Measurements from ENCODE around the gene RIN3. TPM values are rescaled to one million over a fixed set of nuclear protein-coding genes. Genes with fewer than 3 reads are reported as not detected.

RIN3 gene
- total RNA-seq, 1 donor from 2014 or later: 70.6 TPM

DNA sequence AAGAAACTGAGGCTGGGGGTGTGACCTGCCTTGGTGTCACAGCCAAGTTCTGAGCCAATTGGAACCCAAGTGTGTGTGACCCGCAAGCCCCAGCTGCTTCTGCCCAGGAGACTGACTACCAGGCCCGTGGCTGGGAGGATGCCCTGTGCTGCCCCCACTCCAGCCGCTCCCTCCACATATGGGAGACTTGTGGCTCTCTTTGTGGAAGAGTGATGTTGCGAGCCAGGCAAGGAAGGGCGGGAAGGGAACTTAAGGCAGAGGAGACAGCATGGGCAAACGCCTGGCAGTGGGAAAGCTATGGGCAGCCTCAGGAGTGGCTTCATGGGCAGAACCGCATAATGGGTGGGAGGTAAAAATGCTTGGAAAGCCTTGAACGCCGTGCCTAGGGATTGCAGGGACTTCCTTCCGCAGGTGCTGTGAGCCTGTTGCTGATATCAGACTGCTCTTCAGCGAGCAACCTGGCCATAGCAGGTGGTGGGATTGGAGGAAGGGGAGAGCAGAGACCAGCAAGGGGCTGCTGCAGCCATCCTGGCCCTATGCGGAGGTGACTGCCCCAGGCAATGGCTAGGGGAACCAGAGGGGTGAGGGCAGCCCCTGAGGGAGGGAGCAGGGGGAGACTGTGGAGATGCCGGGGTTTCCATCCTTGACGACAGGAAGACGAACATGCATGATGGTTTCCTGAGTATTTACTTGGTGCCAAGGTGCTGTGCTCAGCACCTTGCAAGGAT lies 119.1 kb downstream of the RIN3 start:
- no peaks in the 10 kb centered on the region for H3K27me3 ChIP-seq (ENCODE audit: low read depth)
- no peaks in the 10 kb centered on the region for H3K36me3 ChIP-seq
- TF ChIP-seq, protein P1, sequence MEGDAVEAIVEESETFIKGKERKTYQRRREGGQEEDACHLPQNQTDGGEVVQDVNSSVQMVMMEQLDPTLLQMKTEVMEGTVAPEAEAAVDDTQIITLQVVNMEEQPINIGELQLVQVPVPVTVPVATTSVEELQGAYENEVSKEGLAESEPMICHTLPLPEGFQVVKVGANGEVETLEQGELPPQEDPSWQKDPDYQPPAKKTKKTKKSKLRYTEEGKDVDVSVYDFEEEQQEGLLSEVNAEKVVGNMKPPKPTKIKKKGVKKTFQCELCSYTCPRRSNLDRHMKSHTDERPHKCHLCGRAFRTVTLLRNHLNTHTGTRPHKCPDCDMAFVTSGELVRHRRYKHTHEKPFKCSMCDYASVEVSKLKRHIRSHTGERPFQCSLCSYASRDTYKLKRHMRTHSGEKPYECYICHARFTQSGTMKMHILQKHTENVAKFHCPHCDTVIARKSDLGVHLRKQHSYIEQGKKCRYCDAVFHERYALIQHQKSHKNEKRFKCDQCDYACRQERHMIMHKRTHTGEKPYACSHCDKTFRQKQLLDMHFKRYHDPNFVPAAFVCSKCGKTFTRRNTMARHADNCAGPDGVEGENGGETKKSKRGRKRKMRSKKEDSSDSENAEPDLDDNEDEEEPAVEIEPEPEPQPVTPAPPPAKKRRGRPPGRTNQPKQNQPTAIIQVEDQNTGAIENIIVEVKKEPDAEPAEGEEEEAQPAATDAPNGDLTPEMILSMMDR (IDR thresholded peaks at IDR 0.05): no peak
- DNase-seq (no peak), ATAC-seq (peak; percentile 15)
- no peak overlapping the region for H3K4me3 ChIP-seq
- intact Hi-C loops (cut with DNase I): no loop called here
- peaks cover 5% of the 10 kb centered on the region for H3K9me3 ChIP-seq
- peaks cover 10% of the 10 kb centered on the region for H3K4me1 ChIP-seq
- H3K27ac ChIP-seq: peak overlapping the region; percentile 36

DNA sequence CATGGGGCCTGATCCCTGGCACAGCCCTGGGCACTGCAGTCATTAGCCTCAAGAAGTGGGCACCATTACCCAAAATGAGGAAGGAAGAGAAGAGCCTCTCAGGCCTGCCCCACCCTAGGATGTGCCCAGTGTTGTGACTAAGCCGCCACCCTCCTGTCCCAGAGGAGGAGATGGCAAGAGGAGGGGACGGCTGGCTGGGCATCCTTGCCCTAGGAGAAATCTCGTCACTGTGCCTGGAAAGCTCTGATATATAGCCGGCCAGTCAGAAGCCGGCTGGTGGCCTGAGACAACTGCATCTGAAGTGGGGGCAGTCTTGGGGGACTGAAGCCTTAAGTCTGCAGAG lies 119.7 kb downstream of the RIN3 start:
- DNase-seq (no peak), ATAC-seq (peak; percentile 69 to 80)
- no peaks in the 10 kb centered on the region for H3K36me3 ChIP-seq
- intact Hi-C loops (cut with DNase I): no loop called here
- peak overlapping the region; percentile 36 for H3K27ac ChIP-seq
- TF ChIP-seq, protein P1 (IDR thresholded peaks at IDR 0.05): no peak
- peaks cover 10% of the 10 kb centered on the region for H3K4me1 ChIP-seq
- H3K9me3 ChIP-seq: no peaks in the 10 kb centered on the region
- no peak overlapping the region for H3K4me3 ChIP-seq
- no peaks in the 10 kb centered on the region for H3K27me3 ChIP-seq (ENCODE audit: low read depth)

DNA sequence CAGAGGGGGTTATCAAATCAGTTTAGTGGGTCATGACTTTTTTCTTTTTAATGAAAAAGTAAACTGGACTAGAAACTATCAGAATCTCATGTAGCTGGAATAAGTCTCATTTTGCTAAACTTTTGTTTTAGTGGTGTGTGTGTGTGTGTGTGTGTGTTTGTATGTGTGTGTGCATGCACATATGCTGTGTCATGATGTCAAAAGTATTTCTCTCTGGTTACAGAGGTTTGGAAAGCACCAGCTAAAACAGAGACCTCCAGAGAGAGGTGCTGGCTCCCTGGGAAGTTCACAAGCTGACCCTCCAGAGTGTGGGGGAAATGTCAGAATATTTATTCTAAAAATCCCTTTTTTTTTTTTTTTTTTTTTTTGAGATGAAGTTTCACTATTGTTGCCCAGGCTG lies 120.1 kb downstream of the RIN3 start:
- TF ChIP-seq, protein P1 (IDR thresholded peaks at IDR 0.05): no peak
- intact Hi-C loops (cut with DNase I): no loop called here
- H3K9me3 ChIP-seq: no peaks in the 10 kb centered on the region
- DNase-seq (no peak), ATAC-seq (no peak)
- peaks cover 10% of the 10 kb centered on the region for H3K4me1 ChIP-seq
- H3K27ac ChIP-seq: peak overlapping the region; percentile 36
- no peak overlapping the region for H3K4me3 ChIP-seq
- H3K36me3 ChIP-seq: no peaks in the 10 kb centered on the region
- H3K27me3 ChIP-seq (ENCODE audit: low read depth): no peaks in the 10 kb centered on the region

DNA sequence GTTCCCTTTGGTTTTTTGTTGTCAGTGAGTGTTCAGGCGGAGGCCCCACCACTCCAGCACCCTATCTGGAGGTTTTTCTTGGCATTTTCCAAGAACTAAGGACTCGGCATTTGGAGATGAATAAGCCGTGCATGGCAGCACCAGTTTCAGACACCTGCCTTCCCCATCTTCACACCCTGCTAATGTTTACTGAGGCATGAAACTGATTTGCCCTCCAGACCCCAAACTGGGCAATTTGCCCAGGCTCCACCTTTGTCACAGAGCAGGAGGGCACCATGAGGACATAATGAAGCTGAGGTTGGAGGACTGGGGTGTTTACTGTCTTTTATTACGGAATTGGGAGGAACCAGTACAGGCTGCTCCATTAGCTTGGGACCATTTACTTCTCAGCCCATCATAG lies 121.5 kb downstream of the RIN3 start:
- Histone ChIP-seq H3K27me3 (ENCODE audit: low read depth) (no peaks in the 10 kb centered on the region), H3K4me3 (no peak overlapping the region), H3K9me3 (no peaks in the 10 kb centered on the region), H3K4me1 (peaks cover 10% of the 10 kb centered on the region), H3K27ac (no peak overlapping the region), H3K36me3 (no peaks in the 10 kb centered on the region)
- TF ChIP-seq, protein P1 (IDR thresholded peaks at IDR 0.05): no peak
- intact Hi-C loops (cut with DNase I): no loop called here
- ATAC-seq: no peak
- no peak for DNase-seq

DNA sequence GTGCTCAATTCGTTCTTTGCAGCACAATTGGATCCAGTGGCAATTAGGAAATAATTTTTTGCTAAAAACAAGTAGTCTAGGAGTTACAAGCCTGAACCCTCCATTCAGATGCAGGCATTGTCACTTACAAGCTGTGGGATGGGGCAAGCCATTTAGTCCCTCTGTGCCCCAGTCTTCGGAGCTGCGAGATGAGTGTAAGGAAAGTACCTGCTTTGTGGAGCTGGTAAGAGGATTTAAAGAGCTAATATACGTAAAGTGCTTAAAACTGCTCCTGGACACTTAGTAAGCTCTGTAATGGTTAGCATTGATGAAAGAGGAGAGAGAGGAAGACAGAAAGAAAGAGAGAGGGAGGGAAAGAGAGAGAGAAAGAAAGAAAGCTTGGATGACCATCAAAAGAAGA lies 122.3 kb downstream of the RIN3 start:
- Histone ChIP-seq H3K36me3 (no peaks in the 10 kb centered on the region), H3K4me1 (peaks cover 10% of the 10 kb centered on the region), H3K4me3 (no peak overlapping the region), H3K27ac (no peak overlapping the region), H3K27me3 (ENCODE audit: low read depth) (no peaks in the 10 kb centered on the region), H3K9me3 (no peaks in the 10 kb centered on the region)
- no peak for DNase-seq
- intact Hi-C loops (cut with DNase I): no loop called here
- ATAC-seq: no peak
- TF ChIP-seq, protein P1 (IDR thresholded peaks at IDR 0.05): no peak

Measured in lower lobe of right lung (tissue), 2 donors.